Peyer's patch (tissue), 4 donors: ENCODE data around the gene RABAC1.

Source experiments
- POLR2A ChIP-seq, 2 donors: fragments of 450-650 bp; IDR thresholded peaks; one replicate each; pipeline ENCODE4 v1.5.1; 2017; ENCODE audit warnings: antibody characterized with exemption in 2 of 2, mild to moderate bottlenecking in 2 of 2, moderate library complexity in 2 of 2
- TF ChIP-seq, protein P1 (sequence below), 6 experiments: fragments of 450-650 bp in 4 of 6; fragments of 200-600 bp in 2 of 6; sonication (generic) in 1 of 6; IDR thresholded peaks; one replicate each; pipeline ENCODE4 v1.5.1; 2017 to 2019; ENCODE audit warnings: antibody characterized with exemption in 6 of 6, mild to moderate bottlenecking in 3 of 6, moderate library complexity in 1 of 6

DNA sequence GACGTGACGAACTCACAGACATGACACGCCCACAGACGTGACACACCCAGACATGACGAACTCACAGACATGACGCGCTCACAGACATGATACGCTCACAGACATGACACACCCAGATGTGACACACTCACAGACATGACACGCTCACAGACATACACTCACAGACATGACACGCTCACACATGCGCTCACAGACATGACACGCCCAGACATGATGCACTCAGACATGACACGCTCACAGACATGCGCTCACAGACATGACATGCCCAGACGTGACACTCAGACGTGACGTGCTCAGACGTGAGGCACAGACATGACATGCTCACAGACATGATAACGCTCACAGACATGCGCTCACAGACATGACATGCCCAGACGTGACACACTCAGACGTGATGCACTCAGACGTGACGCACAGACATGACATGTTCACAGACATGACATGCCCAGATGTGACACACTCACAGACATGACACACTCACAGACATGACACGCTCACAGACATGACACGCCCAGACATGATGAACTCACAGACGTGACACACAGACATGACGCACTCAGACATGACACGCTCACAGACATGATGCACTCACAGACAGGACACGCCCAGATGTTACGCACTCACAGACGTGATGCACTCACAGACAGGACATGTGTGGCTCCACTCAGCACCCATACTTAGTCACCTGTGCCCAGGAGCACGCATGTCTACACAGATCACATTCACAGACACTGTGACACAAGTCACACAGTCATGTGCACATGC is 39.0 kb downstream of the RABAC1 start:
- TF ChIP-seq, protein P1, sequence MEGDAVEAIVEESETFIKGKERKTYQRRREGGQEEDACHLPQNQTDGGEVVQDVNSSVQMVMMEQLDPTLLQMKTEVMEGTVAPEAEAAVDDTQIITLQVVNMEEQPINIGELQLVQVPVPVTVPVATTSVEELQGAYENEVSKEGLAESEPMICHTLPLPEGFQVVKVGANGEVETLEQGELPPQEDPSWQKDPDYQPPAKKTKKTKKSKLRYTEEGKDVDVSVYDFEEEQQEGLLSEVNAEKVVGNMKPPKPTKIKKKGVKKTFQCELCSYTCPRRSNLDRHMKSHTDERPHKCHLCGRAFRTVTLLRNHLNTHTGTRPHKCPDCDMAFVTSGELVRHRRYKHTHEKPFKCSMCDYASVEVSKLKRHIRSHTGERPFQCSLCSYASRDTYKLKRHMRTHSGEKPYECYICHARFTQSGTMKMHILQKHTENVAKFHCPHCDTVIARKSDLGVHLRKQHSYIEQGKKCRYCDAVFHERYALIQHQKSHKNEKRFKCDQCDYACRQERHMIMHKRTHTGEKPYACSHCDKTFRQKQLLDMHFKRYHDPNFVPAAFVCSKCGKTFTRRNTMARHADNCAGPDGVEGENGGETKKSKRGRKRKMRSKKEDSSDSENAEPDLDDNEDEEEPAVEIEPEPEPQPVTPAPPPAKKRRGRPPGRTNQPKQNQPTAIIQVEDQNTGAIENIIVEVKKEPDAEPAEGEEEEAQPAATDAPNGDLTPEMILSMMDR (IDR thresholded peaks at IDR 0.05), result no peak
- no peak for TF ChIP-seq POLR2A (IDR thresholded peaks at IDR 0.05)
